Loucy (cell line): ENCODE data around the gene STK40.
A peak's percentile ranks its signal among the peaks of the same experiment; 100 is the strongest.

Experiments
- H2AFZ ChIP-seq: fragments of 200-600 bp; sonication (generic); 2 replicates; pipeline ENCODE4 v1.6.0; 2016; ENCODE audit warnings: antibody characterized with exemption, mild to moderate bottlenecking, low read length, moderate library complexity
- H3F3A ChIP-seq: fragments of 200-600 bp; 2 replicates; pipeline ENCODE4 v1.6.0; 2016; ENCODE audit warnings: antibody characterized with exemption, low read depth, mild to moderate bottlenecking
- H3K27me3 ChIP-seq: fragments of 200-600 bp; sonication (generic); 2 replicates; pipeline ENCODE4 v1.6.1; 2014; ENCODE audit warnings: low read length, mild to moderate bottlenecking; ENCODE audit not compliant: insufficient read depth, poor library complexity, severe bottlenecking
- H3K36me3 ChIP-seq: fragments of 200-600 bp; sonication (generic); 2 replicates; pipeline ENCODE4 v1.6.1; 2016; ENCODE audit warnings: low read length; ENCODE audit not compliant: insufficient read depth
- H3K4me1 ChIP-seq: fragments of 200-600 bp; sonication (generic); 2 replicates; pipeline ENCODE4 v1.5.1; 2014; ENCODE audit warnings: low read length, mild to moderate bottlenecking; ENCODE audit not compliant: insufficient read depth, poor library complexity, severe bottlenecking
- H3K4me2 ChIP-seq: fragments of 200-600 bp; sonication (generic); 2 replicates; pipeline ENCODE4 v1.6.0; 2014; ENCODE audit warnings: antibody characterized with exemption, low read length, low read depth, mild to moderate bottlenecking; ENCODE audit not compliant: poor library complexity, severe bottlenecking
- H3K4me3 ChIP-seq: fragments of 200-600 bp; sonication (generic); 2 replicates; pipeline ENCODE4 v1.5.1; 2014; ENCODE audit warnings: low read length, mild to moderate bottlenecking, mixed read lengths; ENCODE audit not compliant: poor library complexity, severe bottlenecking
- H3K79me2 ChIP-seq: fragments of 200-600 bp; sonication (generic); 2 replicates; pipeline ENCODE4 v1.6.1; 2014; ENCODE audit warnings: low read length; ENCODE audit not compliant: insufficient read depth
- H3K9ac ChIP-seq: fragments of 200-600 bp; sonication (generic); 2 replicates; pipeline ENCODE4 v1.6.0; 2014; ENCODE audit warnings: mild to moderate bottlenecking, low read depth, low read length, moderate library complexity; ENCODE audit not compliant: poor library complexity, severe bottlenecking
- H3K9me2 ChIP-seq: fragments of 200-600 bp; sonication (generic); replicated peaks from 2 replicates; pipeline ENCODE4 v1.6.1; 2016; ENCODE audit warnings: low read depth, low read length, mixed read lengths
- H3K9me3 ChIP-seq: fragments of 200-600 bp; sonication (generic); 2 replicates; pipeline ENCODE4 v1.6.1; 2014; ENCODE audit warnings: mild to moderate bottlenecking, antibody characterized with exemption, low read length, low read depth; ENCODE audit not compliant: insufficient read depth
- H4K20me1 ChIP-seq: fragments of 200-600 bp; sonication (generic); 2 replicates; pipeline ENCODE4 v1.6.0; 2014; ENCODE audit warnings: antibody characterized with exemption, low read length, mild to moderate bottlenecking; ENCODE audit not compliant: insufficient read depth, poor library complexity, severe bottlenecking
- CTCF ChIP-seq: fragments of 200-600 bp; sonication (generic); conservative IDR thresholded peaks from 2 replicates; pipeline ENCODE4 v1.5.1; 2014; ENCODE audit warnings: mild to moderate bottlenecking, antibody characterized with exemption, low read length
- EZH2phosphoT487 ChIP-seq: fragments of 200-600 bp; IDR thresholded peaks from 2 replicates; pipeline ENCODE4 v1.6.1; 2018; ENCODE audit warnings: antibody characterized with exemption, mild to moderate bottlenecking, moderate library complexity, borderline replicate concordance

The STK40 gene

GRCh38 chr1:36327421-36328087 lies 58.2 kb downstream of the STK40 start:
- TF ChIP-seq EZH2phosphoT487 (no peak), CTCF (no peak)
- Histone ChIP-seq H2AFZ (no peak overlapping the region), H4K20me1 (no peaks in the 10 kb centered on the region), H3K4me2 (no peak overlapping the region), H3K79me2 (no peaks in the 10 kb centered on the region), H3K9ac (no peak overlapping the region), H3F3A (no peaks in the 10 kb centered on the region), H3K4me1 (peaks cover 30% of the 10 kb centered on the region), H3K36me3 (no peaks in the 10 kb centered on the region), H3K4me3 (no peak overlapping the region), H3K27me3 (no peaks in the 10 kb centered on the region), H3K9me2 (no peaks in the 10 kb centered on the region), H3K9me3 (no peaks in the 10 kb centered on the region)

DNA sequence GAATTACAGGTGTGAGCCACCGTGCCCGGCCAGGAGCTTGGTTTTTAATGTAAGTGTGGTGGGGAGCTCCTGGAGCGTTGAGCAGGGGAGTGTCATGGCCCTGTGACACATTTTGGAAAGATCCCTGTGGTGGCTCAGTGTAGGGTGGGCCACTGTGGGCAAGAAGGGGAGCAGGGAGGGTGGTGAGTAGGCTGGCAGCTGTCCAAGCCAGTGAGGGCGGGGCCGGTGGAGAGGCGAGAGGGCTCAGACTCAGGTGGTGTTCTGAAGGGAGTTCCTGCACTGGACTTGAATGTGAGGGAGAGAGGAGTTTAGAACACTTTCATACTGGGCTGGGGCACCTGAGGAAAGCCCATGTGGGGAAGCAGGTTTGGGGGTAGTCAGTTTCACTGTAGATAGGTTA lies 59.2 kb downstream of the STK40 start:
- H3K27me3 ChIP-seq = no peaks in the 10 kb centered on the region
- H3K4me1 ChIP-seq = peaks cover 30% of the 10 kb centered on the region
- H3K79me2 ChIP-seq = no peaks in the 10 kb centered on the region
- no peak overlapping the region for H2AFZ ChIP-seq
- no peaks in the 10 kb centered on the region for H3K9me2 ChIP-seq
- H3K36me3 ChIP-seq = no peaks in the 10 kb centered on the region
- no peak for TF ChIP-seq EZH2phosphoT487
- no peak for TF ChIP-seq CTCF
- H3K4me3 ChIP-seq = no peak overlapping the region
- no peaks in the 10 kb centered on the region for H3F3A ChIP-seq
- no peak overlapping the region for H3K4me2 ChIP-seq
- no peak overlapping the region for H3K9ac ChIP-seq
- no peaks in the 10 kb centered on the region for H4K20me1 ChIP-seq
- H3K9me3 ChIP-seq = no peaks in the 10 kb centered on the region

GRCh38 chr1:36324353-36324703 lies 61.4 kb downstream of the STK40 start:
- no peaks in the 10 kb centered on the region for H3K9me2 ChIP-seq
- no peak for TF ChIP-seq EZH2phosphoT487
- TF ChIP-seq CTCF = no peak
- no peaks in the 10 kb centered on the region for H3F3A ChIP-seq
- no peaks in the 10 kb centered on the region for H3K9me3 ChIP-seq
- H3K4me2 ChIP-seq = peak overlapping the region; percentile 96
- no peaks in the 10 kb centered on the region for H3K79me2 ChIP-seq
- H4K20me1 ChIP-seq = no peaks in the 10 kb centered on the region
- peaks cover 30% of the 10 kb centered on the region for H3K4me1 ChIP-seq
- no peaks in the 10 kb centered on the region for H3K27me3 ChIP-seq
- H3K9ac ChIP-seq = peak overlapping the region; percentile 72
- H2AFZ ChIP-seq = no peak overlapping the region
- H3K4me3 ChIP-seq = peak overlapping the region; percentile 85
- no peaks in the 10 kb centered on the region for H3K36me3 ChIP-seq
